Measurements from ENCODE around the gene ANKRD28.

The ANKRD28 gene

GRCh38 chr3:15659254-15659975 is 138.4 kb downstream of the ANKRD28 start:
- DNase-seq: peak; percentile 92

- no peak for DNase-seq
Measured at GRCh38 chr3:15657016-15657415, 140.8 kb downstream of the ANKRD28 start.

- no peak for DNase-seq
Measured at GRCh38 chr3:15656342-15656741, 141.4 kb downstream of the ANKRD28 start.

- DNase-seq: no peak
Measured at GRCh38 chr3:15654891-15655290, 142.9 kb downstream of the ANKRD28 start.

- DNase-seq: no peak
Measured at GRCh38 chr3:15654127-15654526, 143.7 kb downstream of the ANKRD28 start.

- no peak for DNase-seq
Measured at GRCh38 chr3:15653321-15653720, 144.5 kb downstream of the ANKRD28 start.

GRCh38 chr3:15651396-15651795 is 146.4 kb downstream of the ANKRD28 start:
- no peak for DNase-seq

GRCh38 chr3:15649858-15650257 is 147.9 kb downstream of the ANKRD28 start:
- DNase-seq: no peak

GRCh38 chr3:15649341-15649740 is 148.4 kb downstream of the ANKRD28 start:
- DNase-seq: no peak

GRCh38 chr3:15647611-15648167 is 150.1 kb downstream of the ANKRD28 start:
- DNase-seq: no peak

GRCh38 chr3:15646851-15647511 is 150.8 kb downstream of the ANKRD28 start:
- no peak for DNase-seq

GRCh38 chr3:15645740-15646501 is 151.9 kb downstream of the ANKRD28 start:
- no peak for DNase-seq

GRCh38 chr3:15645246-15645645 is 152.5 kb downstream of the ANKRD28 start:
- no peak for DNase-seq

GRCh38 chr3:15638891-15639262 is 158.9 kb downstream of the ANKRD28 start:
- no peak for DNase-seq

- no peak for DNase-seq
Measured at GRCh38 chr3:15638193-15638890, 159.4 kb downstream of the ANKRD28 start.

- DNase-seq: peak; percentile 52
Measured at GRCh38 chr3:15637131-15637951, 160.4 kb downstream of the ANKRD28 start.

GRCh38 chr3:15636028-15636709 is 161.6 kb downstream of the ANKRD28 start:
- no peak for DNase-seq

- DNase-seq: no peak
Measured at GRCh38 chr3:15635121-15635661, 162.6 kb downstream of the ANKRD28 start.

- no peak for DNase-seq
Measured at GRCh38 chr3:15634671-15635070, 163.1 kb downstream of the ANKRD28 start.

GRCh38 chr3:15633766-15634598 is 163.8 kb downstream of the ANKRD28 start:
- no peak for DNase-seq

All from NCI-H2029 (cell line).